Measurements from ENCODE around the gene PSMD8. TPM values are rescaled to one million over a fixed set of nuclear protein-coding genes. Genes with fewer than 3 reads are reported as not detected.

PSMD8 gene
- total RNA-seq, 2 experiments from 2014 or later, result 194 to 204 TPM

GRCh38 chr19:38433268-38433733, 58.9 kb downstream of the PSMD8 start, which contains the start of gene RYR1:
TSS of gene RYR1 (plus strand) at chr19:38433691. CDS start at chr19:38433830, 139 bp downstream.
- CTCF ChIA-PET, result no interaction called here
- Mint-ChIP-seq H3K4me1 (ENCODE audit: low read depth) (peaks cover 19% of the 10 kb centered on the region), H3K36me3 (ENCODE audit: low read depth) (no peaks in the 10 kb centered on the region), H3K27ac (no peak within 1 kb of the TSS), H3K9me3 (no peaks in the 10 kb centered on the region), H3K4me3 (peak within 1 kb of the TSS; percentile 30), H3K27me3 (ENCODE audit: low read depth) (peaks cover 25% of the 10 kb centered on the region)
- intact Hi-C loops (cut with micrococcal nuclease), result no loop called here
- DNase-seq, result peak; percentile 56

Other genes starting within 250 kb of the PSMD8 start
- gene DPF1, start 150.3 kb upstream of the PSMD8 start, total RNA-seq, result under 1 TPM; 0.41 to 0.77 TPM
- not detected for gene PPP1R14A, start 118.2 kb upstream of the PSMD8 start, total RNA-seq
- 10 to 100 TPM; 35.3 to 36.5 TPM for gene SPINT2, start 110.0 kb upstream of the PSMD8 start, total RNA-seq
- gene C19orf33, start 70.3 kb upstream of the PSMD8 start, total RNA-seq, result not detected
- 10 to 100 TPM; 56.0 to 61.1 TPM for gene YIF1B, start 58.6 kb upstream of the PSMD8 start, total RNA-seq
- 1 to 10 TPM; 4.7 to 5.8 TPM for gene KCNK6, start 54.7 kb upstream of the PSMD8 start, total RNA-seq
- gene CATSPERG, start 38.7 kb upstream of the PSMD8 start, total RNA-seq, result 1 to 10 TPM; 2.5 to 2.7 TPM
- gene GGN, start 13.5 kb downstream of the PSMD8 start, total RNA-seq, result under 1 TPM; 0.26 to 0.40 TPM
- 1 to 10 TPM; 1.6 to 1.7 TPM for gene SPRED3, start 14.1 kb downstream of the PSMD8 start, total RNA-seq
- 10 to 100 TPM; 21.5 to 27.0 TPM for gene FAM98C, start 28.5 kb downstream of the PSMD8 start, total RNA-seq
- gene RASGRP4, start 51.6 kb downstream of the PSMD8 start, total RNA-seq, result under 1 TPM; 0.30 to 0.41 TPM
- gene RYR1, start 59.1 kb downstream of the PSMD8 start, total RNA-seq, result 1 to 10 TPM in 1 of 2 experiments, under 1 TPM in 1; 0.96 to 1.6 TPM
- gene MAP4K1, start 243.4 kb downstream of the PSMD8 start, total RNA-seq, result 100 to 1,000 TPM; 135 to 148 TPM
- 100 to 1,000 TPM; 299 to 324 TPM for gene EIF3K, start 244.6 kb downstream of the PSMD8 start, total RNA-seq

All from activated naive CD4-positive, alpha-beta T cell treated with anti-CD3 and anti-CD28 coated beads for 36 hours (primary cell).